Glomerular endothelial cell (primary cell): Measurements from ENCODE around the gene FBF1. TPM values are rescaled to one million over a fixed set of nuclear protein-coding genes. Genes with fewer than 3 reads are reported as not detected.

Source experiments
- DNase-seq: peaks from one replicate; pipeline ENCODE4 v3.0.0-alpha.2; 2011; ENCODE audit warnings: low read depth, low spot score; ENCODE audit errors: extremely low read depth
- total RNA-seq: library from RNA; depleted of rRNA; stranded (reverse); fragments of >200 nt; gene quantifications from 2 replicates; pipeline ENCODE4 v1.2.3, GENCODE V29; 2015

FBF1 gene
- total RNA-seq, 1 donor from 2014 or later, result 9.5 TPM

GRCh38 chr17:75950855-75951554 is 10.2 kb upstream of the FBF1 start:
- no peak for DNase-seq

GRCh38 chr17:75950421-75950820 is 9.6 kb upstream of the FBF1 start:
- DNase-seq, result no peak

- DNase-seq, result no peak
Observed at GRCh38 chr17:75945211-75945610, 4.4 kb upstream of the FBF1 start.

DNA sequence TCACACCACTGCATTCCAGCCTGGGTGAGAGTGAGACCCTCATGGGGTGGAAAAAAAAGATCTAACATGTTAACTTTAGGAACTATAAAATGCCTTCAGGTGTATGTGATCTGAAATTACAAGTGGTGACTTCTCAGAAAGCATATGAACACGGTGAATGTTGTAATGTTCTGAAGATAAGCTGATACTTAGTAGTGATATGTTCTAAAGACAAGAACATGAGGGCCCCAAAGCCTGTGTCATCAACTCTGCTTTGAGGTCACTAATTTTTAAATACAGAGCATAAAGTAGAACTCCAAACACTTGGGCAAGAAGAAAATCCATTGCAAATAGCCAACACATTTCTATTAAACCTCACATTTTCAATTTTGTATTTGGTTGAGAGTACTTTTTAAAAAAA is 2.6 kb upstream of the FBF1 start:
- no peak for DNase-seq

- DNase-seq, result no peak
Observed at GRCh38 chr17:75942473-75942872, 1.6 kb upstream of the FBF1 start.

DNA sequence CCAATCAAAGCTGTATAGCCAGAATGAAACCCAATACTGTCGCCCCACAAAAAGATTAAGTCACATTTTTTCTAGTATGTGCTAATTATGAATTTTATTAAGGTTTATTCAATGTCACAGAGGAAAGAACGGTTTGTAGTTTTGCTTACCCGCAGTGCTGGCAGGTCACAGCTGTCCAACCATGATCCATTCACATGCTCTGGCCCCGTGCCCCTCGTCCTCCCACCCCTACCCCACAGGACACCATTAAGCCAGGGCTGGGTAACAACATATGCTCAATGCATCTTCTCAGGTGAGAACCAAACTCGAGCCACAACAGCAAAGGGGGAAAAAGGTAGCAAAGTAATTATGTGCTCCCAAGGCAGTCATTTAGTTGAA is 589 bp upstream of the FBF1 start:
- no peak for DNase-seq

DNA sequence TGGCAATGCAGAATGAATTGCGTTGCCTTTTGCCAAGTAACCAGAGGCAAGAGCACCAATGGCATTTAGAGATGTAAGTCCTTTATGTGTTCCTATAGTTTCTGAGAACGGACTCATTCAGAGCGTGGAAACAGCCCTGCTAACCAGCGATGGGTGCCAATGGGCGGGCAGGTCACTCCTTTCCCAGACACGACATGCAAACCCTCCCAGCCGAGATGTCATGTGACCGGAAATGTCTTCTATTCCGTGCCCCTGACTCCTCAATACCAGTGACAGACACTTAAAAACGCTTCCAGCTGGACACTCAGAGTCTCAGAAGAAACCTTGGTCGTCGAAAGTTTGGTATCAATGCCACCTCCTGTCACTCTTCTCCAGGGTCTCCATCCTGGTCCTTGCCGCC is 3.2 kb downstream of the FBF1 start:
- DNase-seq, result no peak

- no peak for DNase-seq
Observed at GRCh38 chr17:75933808-75934207, 7.0 kb downstream of the FBF1 start.

- no peak for DNase-seq
Observed at GRCh38 chr17:75932852-75933251, 8.0 kb downstream of the FBF1 start.

DNA sequence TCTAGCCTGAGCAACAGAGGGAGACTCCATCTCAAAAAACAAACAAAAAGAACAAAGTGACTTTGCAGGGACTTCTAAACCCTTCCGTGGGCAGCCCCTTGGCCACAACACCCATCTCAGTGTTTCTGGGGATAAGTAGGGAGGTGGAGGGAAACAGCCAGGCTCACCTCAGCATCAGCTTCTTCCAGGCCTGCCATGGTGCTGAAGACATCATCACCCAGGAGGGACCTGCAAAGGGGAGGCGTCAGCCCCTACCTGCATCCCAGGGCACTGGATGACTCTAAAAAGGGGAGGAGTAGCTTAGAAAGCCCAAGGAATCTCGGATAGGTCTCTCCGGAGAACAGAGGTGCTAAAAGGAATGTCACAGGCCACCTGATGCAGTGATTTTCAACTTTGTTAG is 9.8 kb downstream of the FBF1 start:
- DNase-seq, result no peak

DNA sequence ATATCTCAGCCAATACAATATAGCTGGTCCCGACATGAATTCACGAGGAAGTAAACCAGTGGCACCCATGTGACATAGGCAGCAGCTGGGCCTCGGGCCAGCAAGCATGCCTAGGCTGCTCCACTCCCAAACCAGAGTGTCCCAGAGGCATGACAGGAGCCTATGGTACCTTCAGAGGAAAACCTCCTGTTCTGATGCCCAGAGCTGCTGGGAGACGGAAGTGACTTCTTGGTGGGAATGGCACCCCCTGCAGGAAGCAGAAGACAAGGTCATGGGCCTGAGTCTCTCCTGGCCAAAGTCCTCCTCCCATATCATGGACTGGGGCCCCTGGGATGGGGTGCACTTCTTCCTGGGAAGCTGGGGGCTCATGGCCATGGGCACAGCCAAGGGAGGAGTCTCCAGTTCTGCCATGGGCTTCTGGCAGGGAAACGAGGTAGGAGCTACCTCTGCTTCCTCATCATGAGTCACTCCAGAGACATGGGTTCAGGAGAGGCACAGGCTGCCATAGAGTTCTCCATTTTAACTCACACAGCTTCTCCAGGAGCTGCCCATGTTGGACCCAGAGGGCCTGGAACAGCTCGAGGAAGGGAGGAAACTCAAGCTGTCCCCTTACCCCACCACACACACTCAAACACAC is 13.4 kb downstream of the FBF1 start:
- DNase-seq, result no peak

GRCh38 chr17:75926456-75926855 is 14.4 kb downstream of the FBF1 start:
- DNase-seq, result no peak

DNA sequence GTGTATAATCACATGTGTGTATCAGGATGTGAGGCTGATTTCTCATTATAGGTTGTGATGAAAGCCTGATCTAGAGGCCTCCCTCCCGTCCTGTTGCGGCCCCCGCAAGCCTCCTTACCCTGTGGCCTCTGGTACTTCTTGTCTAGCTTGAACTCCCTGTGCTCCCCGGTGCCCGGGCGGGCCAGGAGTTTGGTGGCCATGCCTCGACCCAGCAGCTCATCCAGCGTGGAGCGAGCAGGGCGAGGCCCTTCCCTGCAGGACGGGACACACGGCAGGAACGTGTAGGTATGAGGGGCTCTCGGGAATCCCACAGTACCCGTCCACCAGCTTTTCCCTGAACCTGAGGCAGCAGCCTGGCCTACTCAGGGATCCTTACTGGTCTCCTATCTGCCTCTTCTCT is 14.9 kb downstream of the FBF1 start:
- DNase-seq, result no peak

DNA sequence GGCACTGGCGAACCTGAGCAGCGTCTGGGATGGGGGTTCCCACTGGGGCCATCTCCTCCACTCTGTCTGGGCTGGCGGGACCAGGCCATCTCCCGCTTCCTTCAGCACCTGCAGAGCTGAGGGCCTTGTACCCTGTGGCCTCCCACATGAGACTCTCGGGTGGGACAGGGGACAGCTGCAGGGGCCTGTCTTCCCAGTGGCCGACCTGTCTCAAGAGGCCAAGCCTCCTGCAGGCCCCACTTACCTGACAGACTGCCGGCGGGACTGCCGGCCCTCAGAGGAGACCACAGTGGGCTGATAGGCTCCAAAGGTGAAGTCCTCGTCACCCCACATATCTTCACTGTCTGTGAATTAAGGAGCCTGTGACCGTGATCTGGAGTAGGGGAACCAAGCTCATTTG is 15.7 kb downstream of the FBF1 start:
- no peak for DNase-seq

GRCh38 chr17:75922963-75923874 is 17.6 kb downstream of the FBF1 start:
- no peak for DNase-seq

GRCh38 chr17:75922173-75922961 is 18.5 kb downstream of the FBF1 start:
- no peak for DNase-seq

DNA sequence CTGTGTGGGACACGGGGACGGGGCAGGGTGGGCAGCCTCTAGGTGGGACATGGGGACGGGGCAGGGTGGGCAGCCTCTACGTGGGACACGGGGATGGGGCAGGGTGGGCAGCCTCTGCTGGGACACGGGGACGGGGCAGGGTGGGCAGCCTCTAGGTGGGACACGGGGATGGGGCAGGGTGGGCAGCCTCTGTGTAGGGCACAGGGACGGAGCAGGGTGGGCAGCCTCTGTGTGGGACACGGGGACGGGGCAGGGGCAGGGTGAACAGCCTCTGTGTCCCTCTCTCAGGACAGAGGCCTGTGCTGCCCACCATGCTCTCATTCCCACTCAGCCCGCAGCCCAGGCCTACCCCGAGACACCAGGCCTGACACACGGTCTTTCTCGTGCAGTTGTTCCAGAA is 19.2 kb downstream of the FBF1 start:
- DNase-seq, result no peak

DNA sequence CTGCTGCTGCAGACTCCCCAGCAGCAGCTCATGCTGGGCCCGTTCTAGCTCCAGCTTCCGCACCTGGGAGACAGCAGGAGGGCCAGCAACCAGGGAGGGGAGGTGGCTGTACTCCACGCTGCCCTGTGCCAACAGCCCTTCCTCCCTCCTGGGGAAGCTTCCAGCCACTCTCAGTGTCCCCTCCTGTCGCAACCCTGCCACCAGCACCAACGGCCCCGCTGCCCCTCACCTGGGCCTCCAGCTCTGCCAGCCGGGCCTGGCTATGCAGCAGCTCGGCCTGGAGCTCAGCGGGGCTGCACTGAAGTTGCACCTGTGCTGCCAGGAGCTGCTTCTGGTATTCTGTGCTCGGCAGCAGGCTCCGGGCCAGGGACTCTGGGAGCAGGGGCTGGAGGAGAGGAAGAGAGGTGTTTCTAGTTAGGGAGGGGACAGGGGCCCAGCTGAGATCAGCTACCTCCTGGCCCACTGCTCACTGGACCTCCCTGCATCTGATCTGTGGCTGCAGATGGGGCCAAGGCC is 20.7 kb downstream of the FBF1 start:
- DNase-seq, result no peak

DNA sequence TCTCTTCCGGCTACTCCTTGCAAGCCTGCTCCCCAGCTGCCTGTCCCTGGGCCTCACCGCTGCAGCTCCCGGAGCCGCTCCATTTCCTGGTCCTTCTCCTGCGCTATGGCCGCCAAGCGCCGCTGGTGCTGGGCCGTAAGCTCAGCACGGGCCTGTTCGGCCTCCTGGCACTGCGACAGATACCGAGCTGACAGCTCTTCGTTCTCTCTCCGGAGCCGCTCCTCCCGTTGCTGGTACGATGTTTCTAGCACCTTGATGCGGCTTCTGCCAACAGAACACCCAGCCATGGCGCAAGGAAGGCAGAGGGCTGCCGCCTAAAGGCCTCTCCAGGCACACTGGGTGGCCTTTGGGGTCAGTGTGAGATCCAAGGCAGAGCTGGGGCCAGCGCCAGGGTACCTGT is 21.2 kb downstream of the FBF1 start:
- no peak for DNase-seq

GRCh38 chr17:75917917-75918445 is 22.9 kb downstream of the FBF1 start:
- no peak for DNase-seq
